NCI-H510A (cell line): ENCODE results near the gene OARD1.
"Not testable (repeated sequence)": the region's sequence is repeated elsewhere in the genome, so short reads cannot be mapped to it uniquely, and the experiment has no call there.

ENCODE experiments used
- DNase-seq: peaks from one replicate; lab custom pipeline; 2025; lab: John Stamatoyannopoulos, UW

OARD1 gene, protein sequence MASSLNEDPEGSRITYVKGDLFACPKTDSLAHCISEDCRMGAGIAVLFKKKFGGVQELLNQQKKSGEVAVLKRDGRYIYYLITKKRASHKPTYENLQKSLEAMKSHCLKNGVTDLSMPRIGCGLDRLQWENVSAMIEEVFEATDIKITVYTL

DNA sequence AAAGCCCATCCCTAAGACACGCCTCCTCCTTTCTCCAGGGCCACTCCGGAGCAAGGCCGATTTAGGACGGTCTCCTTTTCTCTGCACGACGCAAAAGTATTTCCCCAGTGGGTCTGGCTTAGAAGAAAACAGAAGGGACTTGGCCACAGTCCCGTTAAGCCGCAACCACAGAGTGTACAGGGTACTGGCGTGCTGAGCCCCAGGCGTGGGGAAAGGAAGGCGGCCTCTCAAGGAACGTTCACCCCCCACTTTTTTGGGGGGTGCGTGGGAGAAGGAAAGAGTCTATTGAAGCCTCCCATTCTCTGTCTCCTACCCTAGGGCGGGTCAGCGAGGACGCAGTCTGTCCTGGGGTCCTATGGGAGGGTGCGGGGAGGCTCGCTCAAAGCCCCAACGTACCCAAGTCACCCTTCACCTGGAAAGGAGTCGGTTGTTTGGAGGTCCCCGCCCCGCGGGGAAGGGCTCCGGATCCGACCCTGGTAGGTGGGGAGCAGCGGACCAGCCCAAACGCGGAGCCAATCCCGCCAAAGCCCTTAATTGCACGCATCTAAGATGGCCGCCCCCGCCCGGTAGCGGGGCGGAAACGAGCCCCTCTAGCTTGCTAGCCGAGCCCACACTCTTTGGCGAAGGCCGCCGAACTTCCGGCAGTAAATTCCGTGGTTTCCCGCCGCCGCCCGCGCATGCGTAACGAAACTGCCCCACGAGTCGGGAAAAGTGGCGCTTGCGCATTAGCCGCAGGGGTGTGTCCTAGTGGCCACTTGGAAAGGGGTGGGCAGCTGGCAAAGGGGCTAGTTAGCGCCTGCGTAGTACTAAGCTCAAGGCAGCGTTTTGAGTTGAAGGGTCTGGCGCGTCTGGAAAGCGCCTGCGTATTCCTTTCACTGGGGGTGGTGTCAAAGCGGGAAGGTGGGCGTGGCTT lies at the start of gene OARD1:
OARD1 (minus strand) TSS at position 434 of the 913 bp plus-strand sequence. CDS start 722 bp downstream, outside the sequence.
- DNase-seq, result peak; percentile 100

DNA sequence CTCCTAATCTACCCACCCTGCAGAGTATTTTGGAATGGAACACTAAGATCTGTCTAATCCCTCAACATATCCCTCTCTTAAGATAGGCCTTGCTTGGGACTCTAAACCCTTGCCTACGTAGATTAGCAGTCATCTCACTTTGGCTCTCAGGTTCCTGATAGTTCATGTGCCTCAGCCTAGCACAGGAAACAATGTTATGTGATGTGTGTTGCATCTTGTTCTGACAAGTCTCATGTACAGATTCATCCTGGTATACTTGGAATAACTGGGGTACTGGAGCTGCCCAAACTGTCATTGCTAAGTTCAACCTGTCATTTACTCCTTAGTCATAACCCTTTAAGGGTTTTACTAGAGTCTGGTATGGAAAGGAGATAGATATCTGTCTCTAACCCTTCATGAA lies 47.9 kb upstream of the OARD1 start:
- DNase-seq, result no peak

DNA sequence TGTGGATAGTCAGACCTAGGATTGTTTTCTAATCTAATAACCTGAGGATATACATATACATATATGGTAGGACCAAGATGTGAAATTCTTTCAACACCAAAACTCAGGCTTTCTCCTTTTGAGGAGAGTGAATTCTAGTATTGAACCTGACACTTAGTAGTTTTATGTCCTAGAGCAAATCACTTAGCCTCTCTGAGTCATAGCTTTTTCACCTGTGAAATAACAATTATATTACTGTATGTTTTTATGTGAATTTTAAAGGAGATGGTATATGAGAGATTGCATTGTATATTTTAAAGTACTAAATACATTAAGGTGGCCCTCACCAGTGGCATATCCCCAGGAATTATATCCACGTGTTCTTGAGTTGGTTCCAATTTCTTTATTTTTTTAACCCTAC lies 47.4 kb upstream of the OARD1 start:
- DNase-seq, result no peak

DNA sequence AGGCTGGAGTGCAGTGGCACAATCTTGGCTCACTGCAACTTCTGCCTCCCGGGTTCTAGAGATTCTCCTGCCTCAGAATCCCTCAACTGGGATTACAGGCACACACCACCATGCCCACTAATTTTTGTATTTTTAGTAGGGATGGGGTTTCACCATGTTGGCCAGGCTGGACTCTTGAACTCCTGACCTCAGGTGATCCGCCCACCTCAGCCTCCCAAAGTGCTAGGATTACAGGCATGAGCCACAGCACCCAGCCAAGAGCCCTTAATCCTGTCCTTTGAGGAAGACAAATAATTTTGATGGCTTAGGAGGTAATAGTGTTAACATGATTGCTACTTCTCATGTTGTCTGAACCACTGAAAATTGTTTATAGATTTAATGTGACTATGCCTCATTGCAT lies 42.9 kb upstream of the OARD1 start:
- DNase-seq, result not testable (repeated sequence)

DNA sequence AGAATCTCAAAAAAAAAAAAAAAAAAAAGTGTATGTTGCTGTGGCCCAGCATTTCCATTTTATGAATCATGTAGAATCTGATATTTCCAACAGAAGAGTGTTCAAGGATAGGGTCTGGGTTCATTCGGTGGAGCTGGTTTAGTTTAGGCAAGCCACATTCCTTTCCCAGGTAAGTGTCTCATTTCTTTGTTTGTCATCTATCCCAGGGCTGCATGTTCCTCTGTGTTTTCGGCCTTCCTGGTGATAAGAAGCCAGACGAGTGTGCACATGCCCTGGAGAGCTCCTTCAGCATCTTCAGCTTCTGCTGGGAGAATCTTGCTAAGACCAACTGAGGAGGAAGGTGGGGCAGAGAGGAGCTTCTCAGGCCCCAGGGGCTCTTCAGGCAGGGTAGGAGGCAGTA lies 38.9 kb upstream of the OARD1 start:
- no peak for DNase-seq

DNA sequence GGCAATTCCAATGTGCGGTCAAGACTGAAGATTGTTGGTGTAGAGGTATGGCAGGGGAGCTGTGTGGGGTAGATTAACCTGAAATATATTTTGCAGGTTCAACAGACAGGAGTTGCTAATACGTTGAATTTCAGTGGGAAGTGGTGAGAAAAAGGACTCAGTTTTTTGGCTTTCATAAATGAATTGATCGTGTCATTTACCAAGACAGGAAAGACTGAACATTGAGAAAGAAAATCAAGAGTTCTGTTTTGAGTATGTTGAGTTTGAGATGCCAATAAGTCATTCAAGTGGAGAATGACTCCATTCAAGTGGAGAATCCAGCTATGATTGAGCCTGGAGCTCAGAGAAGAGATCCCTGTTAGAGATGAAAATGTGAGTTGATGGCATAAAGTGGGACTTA lies 31.7 kb upstream of the OARD1 start:
- DNase-seq, result no peak

DNA sequence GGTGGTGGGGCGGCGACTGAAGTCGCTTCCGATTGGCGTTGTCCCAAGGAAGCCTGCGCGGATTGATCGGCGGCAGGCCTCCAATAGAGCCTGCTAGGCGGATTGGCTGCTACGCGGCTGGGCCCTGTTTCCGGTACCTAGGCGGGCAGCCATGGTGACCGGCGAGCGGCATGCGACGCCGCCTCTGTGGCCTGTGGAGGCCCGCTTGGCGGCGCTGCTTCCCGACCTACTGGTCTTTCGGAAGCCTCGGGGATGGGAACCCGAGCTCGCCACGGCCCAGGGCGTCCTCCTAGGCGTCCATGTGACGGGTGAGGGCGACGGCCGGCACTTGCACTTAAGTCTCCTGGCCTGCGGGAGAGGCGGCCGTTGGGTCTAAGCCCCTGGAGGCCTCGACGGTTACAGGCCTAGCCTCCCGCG lies 28.7 kb upstream of the OARD1 start:
- no peak for DNase-seq

DNA sequence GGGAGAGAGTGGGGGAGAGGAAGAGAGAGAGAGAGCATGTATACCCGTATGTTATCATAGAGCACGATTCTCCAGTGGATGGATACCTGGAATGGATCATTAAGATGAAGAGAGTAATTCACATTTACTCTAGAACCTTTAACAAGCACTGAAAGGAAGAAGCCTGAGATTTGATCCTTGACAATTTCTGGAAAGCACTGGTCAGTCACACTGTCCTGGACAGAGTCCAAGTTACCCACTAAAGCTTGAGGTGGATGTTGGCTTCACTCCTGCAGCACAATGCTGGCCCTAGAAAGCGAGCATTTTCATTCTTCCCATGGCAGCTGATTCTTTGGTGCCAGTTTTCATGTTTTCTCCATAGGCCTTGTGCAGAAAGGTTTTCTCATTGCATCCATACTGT lies 26.2 kb upstream of the OARD1 start:
- no peak for DNase-seq

DNA sequence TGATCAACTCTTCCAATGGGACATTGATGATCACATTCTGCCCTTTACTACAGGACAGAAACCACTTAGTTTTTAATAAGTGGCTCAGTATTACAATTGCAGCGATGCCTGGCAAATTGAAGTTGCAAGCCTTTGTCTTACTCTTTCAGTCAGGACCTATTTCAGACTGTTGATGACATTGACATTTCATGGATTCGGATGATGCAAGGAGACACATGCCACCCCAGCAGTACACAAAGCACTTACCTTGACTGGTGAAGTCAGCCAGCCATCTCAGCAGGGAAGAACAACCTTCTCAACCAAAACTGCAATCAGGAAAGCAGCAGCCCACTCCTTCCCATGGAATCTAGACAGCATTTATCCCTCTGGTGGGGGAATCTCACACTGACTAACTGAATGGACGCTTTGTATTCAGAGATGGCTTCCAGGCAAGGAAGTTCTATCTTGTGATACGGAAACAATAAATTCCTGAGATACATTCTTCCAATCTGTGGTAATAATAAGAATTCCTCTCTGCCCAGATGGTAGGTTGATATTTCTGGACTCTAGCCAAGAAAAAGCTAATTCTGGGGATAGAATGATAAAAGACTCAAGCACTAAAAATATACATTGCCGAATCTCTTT lies 25.4 kb upstream of the OARD1 start:
- DNase-seq, result no peak

DNA sequence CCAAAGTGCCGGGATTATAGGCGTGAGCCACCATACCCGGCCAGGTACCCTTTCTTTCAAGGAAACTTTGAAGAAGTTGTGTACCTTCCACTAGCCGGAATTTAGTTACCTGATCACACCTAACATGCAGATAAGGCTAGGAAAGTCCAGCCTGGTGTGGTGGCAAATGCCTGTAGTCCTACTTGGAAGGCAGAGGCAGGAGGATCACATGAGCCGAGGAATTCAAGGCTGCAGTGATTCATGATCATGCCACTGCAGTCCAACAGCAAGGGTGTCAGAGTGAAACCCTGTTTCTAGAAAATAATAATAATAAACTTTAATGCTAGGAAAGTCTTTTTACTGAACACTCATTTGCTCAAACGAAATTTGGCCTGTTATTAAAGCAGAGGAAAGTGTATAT lies 21.6 kb upstream of the OARD1 start:
- DNase-seq, result no peak

DNA sequence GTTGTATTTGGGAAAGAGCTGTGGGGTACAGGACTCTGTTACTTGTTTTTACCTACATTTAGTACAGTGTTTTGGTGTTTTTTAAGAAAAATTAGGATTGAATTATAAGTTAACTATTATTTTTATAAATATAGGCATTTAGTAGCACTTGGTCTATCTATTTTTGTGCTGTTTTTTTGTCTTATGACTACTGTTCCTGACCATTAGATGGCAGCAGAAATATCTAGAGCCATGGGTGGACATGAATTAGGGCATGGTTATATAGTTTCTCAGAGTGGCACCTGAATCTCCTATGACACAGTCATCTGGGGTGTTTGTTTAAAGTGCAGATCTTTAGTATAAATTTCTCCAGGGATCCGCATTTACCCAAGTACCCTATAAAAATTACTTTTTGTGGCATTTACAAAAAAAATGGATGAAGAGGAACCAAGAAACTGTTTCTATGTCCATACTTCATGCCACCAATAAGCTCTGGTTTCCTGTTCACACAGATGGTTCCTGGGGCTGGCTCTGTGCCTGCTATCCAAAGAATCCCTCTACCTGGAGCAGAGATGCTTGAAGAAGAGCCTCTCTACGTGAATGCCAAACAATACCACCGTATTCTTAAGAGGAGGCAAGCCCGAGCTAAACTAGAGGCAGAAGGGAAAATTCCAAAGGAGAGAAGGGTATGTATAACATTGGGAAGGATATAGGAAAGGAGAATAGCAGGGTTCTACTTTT lies 20.4 kb upstream of the OARD1 start:
- no peak for DNase-seq

DNA sequence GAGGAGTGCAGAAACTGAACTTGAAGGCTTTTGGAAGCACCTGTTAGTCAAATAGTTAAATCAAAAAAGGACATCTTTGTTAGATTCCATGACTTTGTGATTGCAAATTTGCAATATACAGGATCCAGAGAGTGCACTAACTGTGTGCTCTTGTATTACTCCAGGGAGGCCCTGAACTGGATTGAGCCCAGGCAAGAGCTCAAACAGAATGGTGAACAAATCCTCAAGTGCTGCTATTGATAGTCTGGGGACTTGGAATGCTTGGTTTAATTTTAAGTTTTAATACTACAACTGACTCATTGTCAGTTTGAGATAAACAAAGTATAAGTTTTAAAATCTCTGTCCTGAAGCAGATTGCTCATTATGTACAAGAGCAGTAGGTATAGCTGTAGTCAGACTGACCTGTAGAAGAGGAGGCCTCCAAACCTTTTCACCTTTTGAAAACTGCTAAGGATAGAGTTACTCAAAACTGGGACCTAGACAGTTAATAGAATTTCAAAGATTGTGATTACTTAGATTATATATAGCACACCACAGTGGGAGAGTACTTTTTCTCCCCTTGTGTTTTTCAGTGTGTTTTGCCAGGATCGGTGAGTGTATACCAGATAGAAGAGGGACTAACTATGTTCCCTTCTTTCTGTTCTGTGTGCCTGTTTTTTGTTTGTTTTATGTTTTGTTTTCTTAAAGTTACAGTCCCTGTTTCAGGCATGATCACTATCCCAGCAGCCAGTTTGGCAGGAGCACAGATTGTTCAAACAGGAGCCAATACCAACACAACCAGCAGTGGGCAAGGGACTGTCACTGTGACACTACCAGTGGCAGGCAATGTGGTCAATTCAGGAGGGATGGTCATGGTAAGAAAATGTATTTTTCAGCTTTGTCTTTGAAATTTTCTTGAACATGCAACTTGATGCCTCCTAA lies 18.9 kb upstream of the OARD1 start:
- DNase-seq, result no peak

DNA sequence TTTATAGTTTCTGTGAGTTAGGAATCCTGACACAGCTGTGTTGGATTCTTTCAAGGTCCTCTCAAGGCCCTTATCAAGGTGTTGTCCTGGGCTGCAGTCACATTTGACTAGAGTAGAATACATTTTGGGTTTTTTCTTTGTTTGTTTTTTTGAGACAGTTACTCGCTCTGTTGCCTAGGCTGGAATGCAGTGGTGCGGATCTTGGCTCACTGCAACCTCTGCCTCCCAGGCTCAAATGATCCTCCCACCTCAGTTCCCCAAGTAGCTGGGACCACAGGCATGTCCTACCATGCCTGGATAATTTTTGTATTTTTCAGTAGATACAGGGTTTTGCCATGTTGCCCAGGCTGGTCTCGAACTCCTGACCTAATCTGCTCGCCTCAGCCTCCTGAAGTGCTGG lies 16.3 kb upstream of the OARD1 start:
- DNase-seq, result no peak

DNA sequence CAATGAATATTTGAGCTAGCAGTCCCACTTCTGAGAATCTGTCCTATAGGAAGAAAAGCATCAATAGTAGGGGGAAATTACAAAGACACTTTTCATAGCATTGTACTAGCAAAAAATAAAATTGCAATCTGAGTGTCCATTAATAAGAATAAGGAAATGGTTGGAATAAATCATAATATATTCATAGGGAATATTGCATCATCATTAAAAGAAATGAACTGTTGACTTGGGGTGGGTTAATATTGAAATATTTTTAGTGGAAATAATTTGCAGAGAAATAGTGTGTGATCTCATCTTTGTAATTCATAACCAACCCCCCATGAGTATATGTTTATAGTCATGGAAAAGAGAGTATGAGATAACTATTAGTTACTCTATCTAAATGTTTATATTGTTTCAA lies 13.0 kb upstream of the OARD1 start:
- no peak for DNase-seq

DNA sequence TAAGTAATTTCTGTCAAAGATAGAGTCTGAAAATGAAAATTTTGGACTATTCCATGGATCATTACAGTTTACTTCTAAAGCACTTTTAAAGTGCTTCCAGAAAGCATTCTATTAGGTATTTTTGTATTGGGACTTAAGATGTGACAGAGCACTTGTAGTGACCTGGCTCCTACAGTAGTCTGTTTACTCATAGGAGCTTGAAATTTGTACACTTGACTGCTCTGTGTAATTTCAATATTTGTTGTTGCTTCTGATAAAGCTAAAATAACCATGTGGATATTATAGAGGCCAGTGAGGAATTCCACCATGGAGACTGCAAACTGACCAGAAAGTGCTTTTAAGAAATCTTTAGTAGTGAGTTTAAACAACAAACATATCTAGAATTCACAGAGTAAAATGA lies 10.9 kb upstream of the OARD1 start:
- DNase-seq, result no peak

DNA sequence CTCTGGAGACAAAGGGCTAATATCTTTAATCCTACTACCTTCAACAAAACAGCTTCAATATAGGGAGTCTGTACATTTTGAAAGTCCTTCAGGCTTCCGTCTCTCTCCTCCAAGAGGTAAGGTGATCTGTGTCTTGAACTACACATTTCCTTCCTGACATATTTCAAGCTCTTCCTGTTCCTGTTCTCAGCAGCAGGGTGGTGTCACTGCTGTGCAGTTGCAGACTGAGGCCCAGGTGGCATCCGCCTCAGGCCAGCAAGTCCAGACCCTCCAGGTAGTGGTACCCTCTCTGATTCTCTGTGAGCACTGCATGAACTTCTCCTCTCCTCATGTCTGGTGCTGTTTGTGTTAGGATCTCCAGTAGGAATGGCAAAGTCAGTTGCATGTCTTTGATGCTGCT lies 8.5 kb upstream of the OARD1 start:
- no peak for DNase-seq

DNA sequence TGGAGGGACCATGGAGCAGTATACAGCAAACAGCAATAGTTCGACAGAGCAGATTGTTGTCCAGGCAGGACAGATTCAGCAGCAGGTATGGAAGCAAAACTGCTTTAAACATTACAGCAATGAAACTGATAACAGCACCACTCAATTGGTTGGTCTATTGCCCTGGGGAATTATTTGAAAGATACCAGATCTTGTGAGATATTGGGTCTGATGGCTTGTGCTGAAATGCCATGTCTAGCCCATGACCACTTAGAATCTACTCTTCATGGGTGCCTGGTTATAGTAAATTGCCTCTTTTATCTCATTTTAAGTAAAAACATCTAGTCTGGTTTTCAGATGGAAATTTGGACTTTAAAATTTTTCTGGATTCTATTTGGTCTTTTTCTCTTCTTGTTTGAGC lies 6.9 kb upstream of the OARD1 start:
- no peak for DNase-seq

DNA sequence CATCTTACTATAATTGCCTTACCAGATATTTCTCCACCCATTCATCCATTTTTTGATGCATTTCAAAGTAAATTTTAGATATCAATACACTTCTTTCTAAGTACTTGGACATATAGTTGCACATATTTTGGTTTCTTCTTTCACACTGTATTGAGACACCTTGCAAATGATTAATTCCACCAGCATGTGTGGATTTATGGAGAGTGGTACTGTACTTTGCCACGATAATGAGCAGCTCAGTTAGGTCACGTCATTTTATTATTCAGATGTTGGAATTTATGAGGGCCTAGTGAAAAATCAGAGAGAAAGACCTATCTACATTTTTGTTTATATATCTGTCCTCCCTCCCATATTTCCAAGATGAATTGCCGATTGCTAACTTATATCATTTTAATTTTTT lies 5.9 kb upstream of the OARD1 start:
- no peak for DNase-seq

DNA sequence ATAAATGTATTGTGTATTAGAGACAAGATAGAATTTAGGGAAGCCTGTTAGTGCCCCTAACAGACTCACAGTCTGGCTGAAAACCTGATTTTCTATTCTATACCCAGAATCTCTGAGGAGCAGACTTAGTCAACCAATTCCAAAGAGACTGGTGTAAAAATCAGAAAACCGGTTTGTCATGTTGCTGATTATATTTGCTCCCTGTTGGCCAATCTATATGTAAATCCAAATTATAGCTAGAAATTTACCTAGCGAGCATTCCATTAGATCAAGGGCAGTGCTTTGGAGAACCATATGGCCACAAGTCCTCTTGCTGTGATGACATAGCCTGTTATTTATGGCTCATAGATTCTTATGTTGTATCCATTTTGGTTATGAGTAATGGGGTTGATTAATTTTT lies 5.4 kb upstream of the OARD1 start:
- no peak for DNase-seq

DNA sequence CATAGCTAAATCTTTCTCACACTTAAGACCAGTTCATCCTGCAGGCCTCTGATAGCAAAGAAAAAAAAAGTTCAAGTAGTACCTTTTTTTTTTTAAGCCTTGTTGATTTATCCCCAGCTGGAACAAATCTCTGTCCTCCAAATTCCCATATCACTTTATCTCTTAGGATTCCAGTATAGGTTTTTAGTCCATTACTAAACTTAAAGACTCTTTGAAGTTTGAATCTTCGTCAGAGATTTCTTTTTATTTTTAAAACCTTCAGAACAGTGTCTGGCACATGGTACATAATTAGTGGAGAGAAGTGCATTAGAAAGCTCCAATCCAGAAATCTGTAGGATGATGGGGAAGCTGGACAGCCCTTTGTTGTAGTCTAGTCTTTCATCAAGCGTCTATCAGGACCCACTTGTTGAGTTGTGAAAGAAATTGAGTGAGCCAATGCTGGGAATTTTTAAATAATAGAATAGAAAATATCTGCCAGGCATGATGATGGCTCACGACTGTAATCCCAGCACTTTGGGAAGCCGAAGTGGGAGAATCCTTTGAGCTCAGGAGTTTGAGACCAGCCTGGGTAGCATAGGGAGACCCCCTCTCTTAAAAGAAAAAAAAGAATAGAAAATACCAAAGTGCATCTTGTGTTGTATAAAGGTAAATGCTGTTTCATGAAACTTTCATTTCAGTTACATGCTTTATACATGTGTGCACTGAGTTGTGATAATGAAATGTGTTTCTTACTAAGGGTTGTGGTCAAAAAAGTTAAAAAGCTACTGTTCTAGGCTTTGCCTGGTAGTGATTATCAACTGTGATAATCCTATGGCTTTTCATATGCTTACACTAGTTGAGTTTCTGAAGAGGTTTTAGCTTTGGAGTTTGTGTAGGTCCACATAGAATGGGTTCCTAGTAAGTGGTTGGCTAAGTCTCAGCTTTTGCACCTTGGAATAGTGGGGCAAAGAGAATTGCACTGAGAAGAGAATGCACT lies 3.8 kb upstream of the OARD1 start:
- DNase-seq, result no peak
